GM18909 (cell line): Measurements from ENCODE around the gene MAPKAPK5.
"Not testable (repeated sequence)": the region's sequence is repeated elsewhere in the genome, so short reads cannot be mapped to it uniquely, and the experiment has no call there.

Experiments
- ATAC-seq: cut with Tn5 transposase; IDR thresholded peaks from one replicate; pipeline ENCODE4 v1.9.1; 2021; ENCODE audit warnings: mild to moderate bottlenecking; ENCODE audit not compliant: unreplicated experiment, poor library complexity

Gene MAPKAPK5

DNA sequence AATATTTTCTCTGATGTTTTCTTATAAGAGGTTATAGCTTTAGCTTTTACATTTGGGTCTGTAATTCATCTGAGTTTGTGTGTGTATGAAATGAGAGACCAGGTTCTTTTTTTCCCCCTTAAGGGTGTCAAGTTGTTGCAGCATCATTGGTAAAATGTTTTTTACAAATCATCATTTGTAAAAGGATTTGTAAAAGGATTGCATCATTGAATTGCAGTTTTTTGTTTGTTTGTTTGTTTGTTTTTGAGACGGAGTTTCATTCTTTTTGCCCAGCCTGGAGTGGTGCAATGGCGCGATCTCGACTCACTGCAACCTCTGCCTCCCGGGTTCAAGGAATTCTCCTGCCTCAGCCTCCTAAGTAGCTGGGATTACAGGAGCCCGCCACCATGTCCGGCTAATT, 31.1 kb downstream of the MAPKAPK5 start:
- no peak for ATAC-seq

DNA sequence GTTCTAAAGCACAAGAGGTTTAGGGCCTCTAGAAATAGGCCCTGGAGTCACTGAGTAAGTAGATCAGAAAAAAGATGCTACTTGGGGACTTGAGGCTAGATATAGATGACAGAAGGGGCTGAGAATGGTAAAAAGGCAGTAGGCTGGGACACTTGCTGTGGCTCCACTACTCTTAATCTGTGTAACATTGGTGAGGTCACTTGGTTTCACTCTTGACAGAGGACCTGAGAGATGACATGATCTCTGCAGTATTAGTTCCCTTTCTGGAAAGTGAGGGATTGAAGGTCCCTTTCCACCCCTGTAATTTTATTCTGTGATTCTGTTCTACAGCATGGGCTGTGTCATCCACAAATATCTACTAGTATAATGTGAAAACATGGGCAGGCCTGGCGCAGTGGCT, 39.7 kb downstream of the MAPKAPK5 start:
- no peak for ATAC-seq

DNA sequence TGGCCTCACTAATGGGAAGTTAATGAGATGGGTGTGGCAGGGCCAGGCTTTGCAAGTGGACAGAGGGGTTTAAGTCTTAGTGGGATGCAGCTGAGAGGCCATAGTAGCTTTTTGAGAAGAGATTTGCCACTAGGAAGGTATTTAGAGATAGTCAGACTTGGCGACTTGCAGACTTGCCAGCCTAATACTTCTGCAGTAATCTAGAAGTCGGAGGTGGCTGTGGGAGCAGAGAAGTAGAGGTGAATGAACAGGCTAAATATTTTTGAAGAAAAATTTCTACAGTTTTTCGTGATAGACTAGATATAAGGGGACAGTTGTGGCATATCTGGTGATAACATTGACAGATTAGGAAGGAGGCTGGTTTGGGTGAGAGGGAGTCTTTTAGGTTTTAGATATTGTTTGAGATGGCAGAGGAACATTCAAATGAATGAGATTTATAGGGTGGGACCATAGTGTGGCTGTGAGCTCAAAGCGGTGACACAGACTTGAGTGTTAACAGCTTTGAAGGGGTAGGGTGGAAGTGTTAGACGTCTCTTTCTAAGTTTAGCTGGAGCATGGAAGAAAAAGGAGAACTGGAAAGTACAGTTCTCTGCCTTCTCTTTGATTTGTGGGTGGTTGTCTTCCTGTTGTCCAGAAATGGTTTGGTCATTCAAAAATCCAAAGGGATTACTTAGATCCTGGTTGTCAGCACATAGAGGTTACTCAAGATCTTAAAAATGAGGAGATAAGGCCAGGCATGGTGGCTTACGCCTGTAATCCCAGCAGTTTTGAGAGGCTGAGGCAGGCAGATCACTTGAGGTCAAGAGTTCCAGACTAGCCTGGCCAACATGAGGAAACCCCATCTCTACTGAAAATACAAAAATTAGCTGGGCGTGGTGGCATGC, 44.9 kb downstream of the MAPKAPK5 start:
- ATAC-seq, result no peak

DNA sequence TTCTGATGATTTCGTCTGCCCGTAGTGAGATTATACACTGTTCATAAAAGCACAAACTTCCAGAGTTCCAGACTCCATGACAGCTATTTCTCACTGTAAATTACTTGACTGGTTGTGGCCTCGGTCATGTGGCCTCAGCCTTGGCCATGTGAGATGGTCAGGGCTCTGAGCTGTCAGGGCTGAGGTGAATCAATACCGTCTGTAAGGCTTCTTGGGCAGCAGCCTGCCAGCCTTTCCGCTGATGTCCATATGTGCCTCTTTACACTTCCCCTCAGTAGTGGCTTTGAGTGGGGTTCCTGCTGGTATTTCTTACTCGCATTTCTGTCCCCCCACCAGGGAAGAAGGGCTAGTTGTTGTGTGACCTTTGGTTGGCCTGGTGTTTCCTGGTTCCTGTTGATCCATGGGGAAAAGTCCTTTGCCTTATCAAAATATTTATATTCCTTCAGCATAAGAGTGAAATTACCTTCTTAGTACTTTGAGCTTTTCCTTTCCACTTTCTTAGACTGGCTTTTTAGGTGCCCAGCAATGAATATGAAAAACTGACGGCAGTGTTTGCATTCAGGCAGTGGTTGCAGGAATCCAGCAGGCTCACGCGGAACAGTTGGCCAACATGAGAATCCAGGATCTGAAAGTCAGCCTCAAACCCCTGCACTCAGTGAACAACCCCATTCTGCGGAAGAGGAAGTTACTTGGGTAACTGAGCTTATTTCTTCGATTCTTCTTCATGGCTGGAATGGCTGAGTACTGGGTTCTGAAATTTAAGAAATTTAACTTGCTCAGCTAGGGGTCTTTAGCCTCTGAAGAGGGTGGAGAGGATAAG, 46.1 kb downstream of the MAPKAPK5 start:
- no peak for ATAC-seq

DNA sequence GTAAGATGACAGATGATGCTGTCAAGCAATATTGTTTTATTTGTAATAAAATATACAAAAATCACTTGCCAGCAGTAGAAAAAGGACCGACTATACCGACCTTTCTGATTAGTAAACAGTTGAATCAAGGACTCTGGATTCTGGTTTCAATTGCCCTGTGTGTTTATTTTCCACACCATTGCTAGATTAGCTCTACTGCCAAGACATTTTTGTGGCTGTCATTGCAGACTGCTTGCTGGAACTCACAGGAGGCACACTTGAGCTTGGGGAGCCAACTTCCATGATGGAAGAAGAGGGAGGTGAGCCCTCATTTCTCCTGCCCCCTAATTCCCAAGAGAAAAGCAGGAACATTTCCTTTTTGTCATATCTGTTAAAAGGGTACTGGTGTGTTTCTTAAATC, 51.3 kb downstream of the MAPKAPK5 start:
- ATAC-seq, result no peak

DNA sequence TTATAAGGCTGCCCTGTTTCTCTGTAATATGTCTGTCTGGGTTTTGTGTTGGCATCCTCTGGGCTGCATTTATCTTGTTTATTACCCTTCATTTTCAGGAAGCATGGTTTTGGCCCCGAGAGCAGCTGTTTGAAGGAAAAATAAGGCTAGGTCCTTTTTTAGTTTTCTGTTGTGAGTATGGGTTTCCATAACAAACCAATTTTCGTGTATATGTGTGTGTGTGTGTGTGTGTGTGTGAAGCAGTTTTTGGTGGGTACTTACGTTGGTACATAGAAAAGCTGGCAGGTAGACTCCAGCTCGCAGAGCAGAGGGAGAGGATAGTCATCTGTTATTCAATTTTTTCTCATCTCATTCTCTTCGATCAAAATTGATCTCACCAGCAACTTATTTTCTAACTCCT, 52.5 kb downstream of the MAPKAPK5 start:
- no peak for ATAC-seq

DNA sequence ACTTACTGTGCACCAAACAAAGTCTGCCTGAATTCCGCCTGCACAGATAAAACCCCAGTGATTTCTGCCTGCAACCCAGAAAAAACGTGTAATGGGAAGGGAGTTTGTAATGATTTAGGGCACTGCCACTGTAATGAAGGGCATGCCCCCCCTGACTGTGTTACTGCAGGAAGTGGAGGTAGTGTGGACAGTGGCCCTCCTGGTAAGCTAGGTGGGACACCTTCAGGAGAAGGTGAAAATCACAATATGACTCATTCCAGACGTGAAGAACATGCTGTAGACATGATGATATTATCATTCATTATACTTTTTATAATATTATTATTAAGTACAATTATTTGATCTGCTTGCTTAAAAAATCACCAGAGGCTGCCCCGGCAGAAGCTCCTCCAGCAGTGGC, 59.2 kb downstream of the MAPKAPK5 start:
- no peak for ATAC-seq

DNA sequence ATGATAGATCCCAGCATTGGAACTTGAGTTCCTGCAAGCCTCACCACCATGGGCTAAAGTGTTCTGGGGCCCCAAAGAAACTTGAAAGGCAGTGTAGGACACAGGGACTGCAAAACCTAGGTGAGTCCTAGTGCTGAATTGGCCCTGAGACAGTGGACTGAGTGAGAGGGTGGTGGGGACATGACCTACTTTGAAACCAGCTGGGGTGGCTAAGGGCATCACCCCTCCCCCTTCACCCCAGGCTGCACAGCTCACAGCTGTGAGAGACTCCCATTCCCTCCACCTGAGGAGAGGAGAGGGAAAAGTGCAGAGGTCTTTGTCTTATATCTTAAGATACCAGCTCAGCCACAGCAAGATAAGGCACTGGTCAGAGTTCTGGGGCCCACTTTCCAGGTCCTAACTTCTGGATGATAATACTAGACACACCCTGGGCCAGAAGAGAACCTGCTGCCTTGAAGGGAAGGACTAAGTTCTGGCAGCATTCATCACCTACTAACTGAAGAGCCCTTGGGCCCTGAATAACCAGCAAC, 62.5 kb downstream of the MAPKAPK5 start:
- no peak for ATAC-seq

DNA sequence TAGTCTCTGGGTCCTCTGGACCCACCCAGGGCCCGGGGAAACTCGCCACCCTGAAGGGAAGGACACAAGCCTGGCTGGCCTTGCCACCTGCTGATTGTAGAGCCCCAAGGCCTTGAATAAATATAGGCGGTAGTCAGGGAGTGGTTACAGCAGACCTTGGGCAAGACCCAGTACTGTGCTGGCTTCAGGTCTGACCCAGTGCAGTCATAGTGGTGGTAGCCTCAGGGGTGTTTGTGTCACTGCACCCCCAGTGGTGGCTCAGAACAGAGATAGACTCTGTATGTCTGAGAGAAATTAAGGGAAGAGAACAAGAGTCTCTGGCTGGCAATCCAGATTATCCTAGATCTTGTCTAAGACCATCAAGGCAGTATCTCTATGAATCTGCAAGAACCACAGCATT, 63.5 kb downstream of the MAPKAPK5 start:
- no peak for ATAC-seq

DNA sequence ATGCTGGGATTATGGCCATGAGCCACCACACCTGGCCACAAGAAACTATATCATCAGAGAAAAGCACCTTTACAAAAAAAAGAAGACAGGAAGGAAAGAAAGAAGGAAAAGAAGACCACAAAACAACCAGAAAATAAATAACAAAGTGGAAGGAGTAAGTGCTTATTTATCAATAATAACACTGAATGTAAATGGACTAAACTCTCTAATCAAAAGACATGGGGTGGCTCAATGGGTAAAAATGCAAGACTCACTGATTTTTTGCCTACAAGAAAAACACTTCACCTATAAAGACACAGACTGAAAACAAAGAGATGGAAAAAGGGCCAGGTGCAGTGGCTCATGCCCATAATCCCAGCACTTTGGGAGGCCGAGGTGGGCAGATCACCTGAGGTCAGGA, 65.7 kb downstream of the MAPKAPK5 start:
- ATAC-seq, result no peak

DNA sequence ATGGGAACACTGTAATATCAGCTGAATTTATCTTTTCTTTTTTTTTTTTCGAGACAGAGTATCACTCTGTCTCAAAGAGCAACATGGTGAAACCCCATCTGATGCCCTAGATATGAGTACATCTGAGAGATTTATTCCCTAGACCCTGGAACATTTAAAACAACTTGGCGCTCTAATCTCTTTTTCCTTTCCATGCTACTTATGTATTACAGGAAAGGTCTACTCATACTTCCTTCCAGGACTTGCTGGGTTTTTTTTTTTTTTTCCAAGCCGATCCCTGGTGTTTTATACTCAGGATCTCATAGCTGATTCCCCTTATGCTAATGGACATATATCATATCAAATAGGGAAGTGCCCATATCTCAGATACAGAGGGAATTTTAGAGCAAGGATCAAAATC, 83.1 kb downstream of the MAPKAPK5 start:
- ATAC-seq, result no peak

DNA sequence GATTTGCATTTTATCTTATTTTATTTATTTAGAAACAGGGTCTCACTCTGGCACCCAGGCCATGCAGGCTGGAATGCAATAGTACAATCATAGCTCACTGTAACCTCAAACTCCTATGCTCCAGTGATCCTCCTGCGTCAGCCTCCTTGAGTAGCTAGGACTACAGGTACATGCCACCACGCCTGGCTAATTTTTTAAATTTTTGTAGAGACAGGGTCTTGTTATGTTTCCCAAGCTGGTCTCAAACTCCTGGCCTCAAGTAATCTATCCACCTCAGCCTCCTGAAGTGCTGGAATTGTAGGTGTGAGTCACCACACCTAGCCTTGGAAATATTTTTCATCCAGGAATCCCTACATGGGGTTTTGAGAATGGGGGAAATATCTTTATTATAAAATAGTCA, 84.6 kb downstream of the MAPKAPK5 start:
- no peak for ATAC-seq

DNA sequence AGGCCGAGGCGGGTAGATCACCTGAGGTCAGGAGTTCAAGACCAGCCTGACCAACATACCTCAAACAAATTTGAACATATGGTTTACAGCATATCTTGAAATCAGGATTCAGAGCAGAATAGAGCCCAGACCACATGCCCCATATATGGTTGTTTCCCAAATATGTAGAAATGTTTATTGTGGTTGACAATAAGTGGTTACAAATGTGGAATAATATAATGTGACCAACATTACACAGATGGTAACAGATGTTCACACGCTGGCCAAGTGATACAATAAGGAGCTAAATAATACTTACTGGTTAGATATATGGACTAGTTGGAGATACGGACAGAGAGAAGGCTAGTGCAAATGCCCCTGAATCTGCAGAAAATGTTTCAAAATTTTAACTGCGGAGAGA, 85.3 kb downstream of the MAPKAPK5 start:
- no peak for ATAC-seq

DNA sequence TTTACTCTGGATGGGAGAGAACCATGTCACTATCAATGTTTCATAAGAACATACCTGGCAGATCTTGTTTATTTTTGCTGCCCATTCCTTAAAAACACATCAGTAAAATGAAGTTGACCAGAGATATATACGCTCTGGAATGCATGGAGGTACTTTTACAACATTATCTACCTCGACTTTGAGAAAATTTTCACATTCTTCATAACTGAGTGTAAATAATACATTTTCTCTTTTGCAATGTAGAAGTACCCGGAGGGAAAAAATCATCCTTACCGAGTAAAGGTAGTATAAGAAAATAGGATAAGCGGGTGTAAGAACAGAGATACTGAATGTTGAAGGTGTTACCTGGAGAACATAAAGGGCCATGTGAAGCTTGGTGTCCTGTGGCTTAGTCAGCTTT, 90.2 kb downstream of the MAPKAPK5 start:
- ATAC-seq, result no peak

DNA sequence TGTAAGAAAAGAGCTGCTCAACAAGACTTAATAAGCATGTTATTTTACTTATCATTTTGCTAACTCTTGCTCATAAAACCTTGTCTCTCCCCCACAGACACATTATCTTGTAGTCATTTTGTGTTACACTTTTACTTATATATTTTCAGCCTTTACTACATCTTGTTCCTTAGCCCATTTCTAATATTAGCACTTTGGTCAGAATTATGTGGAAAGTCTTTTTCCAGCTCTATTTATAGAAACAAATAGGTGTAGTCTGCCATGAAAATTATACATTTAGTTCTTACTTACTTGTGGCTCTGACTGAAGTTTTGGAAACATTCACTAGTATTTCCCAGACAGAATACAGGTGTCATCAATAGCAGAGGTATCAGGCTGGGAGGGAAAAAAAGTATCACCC, 94.8 kb downstream of the MAPKAPK5 start:
- ATAC-seq, result no peak

DNA sequence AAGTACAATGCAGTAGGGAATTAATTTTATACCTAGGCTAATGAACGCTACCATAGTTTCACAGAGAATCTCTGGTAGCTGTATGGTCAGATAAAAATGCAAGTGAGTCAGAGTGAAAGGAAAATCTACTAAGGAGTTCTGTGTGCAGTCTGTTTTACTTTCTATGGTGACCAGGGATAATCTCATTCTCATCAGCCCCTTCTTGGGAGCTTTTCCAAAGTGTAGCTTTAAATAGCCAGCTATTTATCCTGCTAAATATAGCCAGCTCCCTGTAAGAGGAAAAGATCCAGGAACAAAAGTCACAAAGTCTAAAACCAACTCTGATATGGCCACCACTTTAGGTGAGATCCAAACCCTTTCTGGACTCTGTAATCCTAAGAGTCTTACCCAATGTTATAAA, 95.4 kb downstream of the MAPKAPK5 start:
- no peak for ATAC-seq

DNA sequence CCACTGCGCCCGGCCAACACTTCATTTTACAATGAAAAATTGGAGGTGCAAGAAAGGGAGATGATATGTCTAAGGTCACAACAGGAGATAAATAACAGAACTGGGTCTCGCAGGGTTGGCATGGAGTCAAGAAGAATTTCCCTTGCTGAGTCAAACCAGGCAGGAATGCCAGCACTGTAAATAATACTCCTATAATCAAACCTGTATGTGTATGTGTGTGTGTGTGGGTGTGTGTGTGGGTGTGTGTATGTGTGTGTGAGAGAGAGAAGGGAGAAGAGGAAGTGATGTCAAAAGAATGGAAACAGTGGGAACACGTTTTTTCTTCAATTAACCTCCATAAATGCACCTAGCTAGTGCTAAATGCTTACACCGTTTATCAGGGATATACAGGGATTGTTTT, 100.5 kb downstream of the MAPKAPK5 start:
- no peak for ATAC-seq

DNA sequence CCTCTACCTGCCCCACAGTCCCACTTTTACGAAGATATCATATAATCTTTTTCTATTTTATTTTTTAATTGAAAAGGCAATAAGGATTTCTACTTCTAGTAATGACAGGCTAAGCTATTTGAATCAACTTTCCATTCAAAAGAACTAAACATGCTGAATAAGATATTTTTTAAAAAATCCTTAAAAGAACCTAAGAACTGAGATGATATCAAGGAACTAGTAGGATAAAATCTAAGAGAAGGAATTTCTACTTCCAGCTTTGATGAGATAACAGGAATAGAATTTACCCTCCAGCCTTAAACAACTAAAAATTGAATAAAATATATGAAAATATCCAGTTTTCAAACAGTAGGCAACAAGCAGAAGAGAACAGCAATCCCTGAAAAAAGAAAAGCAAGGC, 101.9 kb downstream of the MAPKAPK5 start:
- ATAC-seq, result no peak

DNA sequence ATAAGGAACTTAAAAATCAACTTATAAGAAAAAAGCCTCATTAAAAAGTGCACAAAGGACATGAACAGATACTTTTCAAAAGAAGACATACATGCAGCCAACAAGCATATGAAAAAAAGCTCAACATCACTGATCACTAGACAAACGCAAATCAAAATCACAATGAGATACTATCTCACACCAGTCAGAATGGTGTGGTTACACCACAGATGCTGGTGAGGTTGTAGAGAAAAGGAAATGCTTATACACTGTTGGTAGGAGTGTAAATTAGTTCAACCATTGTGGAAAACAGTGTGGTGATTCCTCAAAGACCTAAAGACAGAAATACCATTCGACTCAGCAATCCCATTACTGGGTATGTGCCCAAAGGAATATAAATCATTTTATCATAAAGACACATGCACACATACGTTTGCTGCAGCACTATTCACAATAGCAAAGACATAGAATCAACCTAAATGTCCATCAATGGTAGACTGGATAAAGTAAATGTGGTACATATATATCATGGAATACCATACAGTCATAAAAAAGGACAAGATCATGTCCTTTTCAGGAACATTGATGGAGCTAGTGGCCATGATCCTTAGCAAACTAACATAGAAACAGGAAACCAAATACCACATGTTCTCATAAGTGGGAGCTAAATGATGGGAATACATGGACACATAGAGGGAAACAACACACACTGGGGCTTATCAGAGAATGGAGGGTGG, 109.1 kb downstream of the MAPKAPK5 start:
- ATAC-seq, result not testable (repeated sequence)
